HUDEP-2 (cell line): ENCODE measurements around the gene CRYAB.

Experiments
- DNase-seq, 76 experiments: peaks; one replicate each; lab custom pipeline; 2025; ENCODE audit not compliant: unreplicated experiment in 76 of 76; lab: John Stamatoyannopoulos, UW

Gene CRYAB, protein sequence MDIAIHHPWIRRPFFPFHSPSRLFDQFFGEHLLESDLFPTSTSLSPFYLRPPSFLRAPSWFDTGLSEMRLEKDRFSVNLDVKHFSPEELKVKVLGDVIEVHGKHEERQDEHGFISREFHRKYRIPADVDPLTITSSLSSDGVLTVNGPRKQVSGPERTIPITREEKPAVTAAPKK

DNA sequence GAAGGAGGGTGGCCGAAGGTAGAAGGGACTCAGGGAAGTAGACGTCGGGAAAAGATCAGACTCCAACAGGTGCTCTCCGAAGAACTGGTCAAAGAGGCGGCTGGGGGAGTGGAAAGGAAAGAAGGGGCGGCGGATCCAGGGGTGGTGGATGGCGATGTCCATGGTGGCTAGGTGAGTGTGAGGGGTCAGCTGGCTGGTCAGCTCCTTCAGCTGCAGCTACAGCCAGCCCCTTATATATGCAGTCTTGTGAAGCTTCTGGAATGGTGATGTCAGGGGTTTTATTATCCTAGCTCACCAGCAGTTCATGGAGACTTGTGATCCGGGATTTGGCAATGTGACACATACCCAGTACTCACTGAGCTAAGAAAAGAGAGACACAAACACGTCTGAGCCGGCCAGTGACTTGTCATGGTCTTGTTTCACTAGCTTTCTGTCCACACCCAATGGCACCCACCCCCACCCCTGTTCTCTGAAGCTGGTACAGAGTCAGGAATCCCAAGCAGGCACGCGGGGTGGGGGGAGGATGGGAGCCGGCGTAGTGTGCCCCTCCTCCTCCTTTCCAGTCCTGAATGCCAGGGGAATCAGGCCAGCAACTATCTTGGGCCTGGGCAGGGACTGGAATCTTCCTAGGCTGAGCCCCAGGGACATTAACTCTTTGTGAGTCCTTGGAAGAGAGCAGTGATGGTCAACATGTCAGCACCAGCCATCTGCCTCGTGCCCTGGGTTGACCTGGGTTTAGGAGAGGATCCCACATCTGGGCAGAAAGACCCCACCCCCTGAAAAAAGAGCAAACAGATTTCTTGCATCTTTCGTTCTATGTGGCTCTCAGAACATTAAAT is at the start of gene CRYAB:
CRYAB (minus strand) TSS at position 208 of the 839 bp plus-strand sequence; CDS start at position 162, 46 bp downstream.
- no peak for DNase-seq

DNA sequence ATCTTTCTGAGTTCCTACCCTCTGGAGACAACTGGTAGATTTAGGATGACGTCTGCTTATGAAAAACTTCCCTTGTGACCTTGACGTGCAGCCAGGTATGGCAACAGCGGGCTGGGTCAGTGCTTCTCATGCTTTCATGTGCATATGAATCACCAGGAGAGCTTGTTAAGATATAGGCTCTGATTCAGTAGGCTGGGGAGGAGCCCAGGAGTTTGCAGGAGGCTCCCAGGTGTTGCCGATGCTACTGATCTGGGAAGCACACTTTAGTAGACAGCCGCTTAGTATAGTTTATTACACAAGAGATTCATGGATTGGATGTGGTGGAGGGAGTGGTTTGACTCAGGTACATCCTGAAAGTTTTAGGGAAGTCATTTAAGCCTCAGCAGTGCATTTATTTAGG is 49.3 kb upstream of the CRYAB start:
- DNase-seq, result no peak

DNA sequence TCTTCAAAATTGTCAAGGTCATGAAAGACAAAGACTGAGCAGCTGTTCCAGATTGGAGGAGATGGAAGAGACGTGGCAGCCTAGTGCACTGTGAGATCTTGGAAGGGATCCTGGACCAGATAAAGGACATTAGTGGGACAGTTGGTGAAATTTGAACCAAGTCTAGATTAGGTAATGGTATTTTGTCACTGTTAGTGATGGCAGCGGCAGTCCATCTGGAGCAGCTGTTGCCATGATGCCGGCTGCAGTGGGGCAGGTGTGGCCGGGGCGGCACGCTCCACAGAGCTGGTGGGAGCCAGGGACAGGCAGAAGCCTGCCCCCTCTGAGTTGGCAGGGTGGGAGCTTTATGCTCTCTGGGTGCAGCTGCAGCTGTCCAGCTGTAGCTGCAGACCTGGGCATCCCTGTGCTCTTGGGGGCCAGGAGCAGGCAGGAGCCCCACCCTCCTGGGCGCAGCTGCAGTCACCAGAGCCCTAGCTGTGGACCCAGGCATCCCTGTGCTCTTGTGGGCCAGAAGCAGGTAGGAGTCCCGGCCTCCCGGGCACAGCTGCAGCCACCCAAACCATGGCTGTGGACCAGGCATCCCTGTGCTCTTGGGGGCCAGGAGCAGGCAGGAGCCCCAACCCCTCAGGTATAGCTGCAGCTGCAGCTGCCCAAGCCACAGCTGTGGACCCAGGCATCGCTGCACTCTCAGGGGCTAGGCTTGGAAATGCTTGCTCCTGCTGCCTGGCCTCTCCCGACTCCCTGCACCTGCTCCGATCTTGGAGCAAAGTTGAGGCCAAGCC is 46.3 kb upstream of the CRYAB start:
- DNase-seq, result no peak

DNA sequence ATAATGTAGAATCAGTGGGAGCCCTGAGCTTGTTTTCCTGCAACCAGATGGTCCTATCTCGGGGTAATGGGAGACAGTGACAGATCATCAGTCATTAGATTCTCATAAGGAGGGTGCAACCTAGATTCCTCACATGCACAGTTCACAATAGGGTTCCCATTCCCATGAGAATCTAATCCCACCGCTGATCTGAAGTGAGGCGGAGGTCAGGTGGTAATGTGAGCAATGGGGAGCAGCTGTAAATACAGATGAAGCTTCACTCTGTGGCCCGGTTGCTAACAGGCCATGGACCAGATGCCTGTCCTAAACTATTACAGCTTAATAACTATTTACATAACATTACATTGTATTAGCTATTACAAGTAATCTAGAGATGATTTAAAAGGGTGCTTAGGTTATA is 42.6 kb upstream of the CRYAB start:
- DNase-seq, result no peak

DNA sequence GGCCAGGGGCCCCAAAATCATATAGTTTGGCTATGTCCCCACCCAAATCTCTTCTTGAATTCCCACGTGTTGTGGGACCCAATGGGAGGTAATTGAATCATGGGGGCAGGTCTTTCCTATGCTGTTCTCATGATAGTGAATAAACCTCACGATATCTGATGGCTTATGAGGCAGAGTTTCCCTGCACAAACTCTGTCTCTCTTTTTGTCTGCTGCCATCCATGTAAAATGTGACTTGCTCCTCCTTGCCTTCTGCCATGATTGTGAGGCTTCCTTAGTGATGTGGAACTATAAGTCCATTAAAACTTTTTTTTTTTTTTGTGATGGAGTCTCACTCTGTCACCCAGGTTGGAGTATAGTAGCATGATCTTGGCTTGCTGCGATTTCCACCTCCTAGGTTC is 40.0 kb upstream of the CRYAB start:
- no peak for DNase-seq

DNA sequence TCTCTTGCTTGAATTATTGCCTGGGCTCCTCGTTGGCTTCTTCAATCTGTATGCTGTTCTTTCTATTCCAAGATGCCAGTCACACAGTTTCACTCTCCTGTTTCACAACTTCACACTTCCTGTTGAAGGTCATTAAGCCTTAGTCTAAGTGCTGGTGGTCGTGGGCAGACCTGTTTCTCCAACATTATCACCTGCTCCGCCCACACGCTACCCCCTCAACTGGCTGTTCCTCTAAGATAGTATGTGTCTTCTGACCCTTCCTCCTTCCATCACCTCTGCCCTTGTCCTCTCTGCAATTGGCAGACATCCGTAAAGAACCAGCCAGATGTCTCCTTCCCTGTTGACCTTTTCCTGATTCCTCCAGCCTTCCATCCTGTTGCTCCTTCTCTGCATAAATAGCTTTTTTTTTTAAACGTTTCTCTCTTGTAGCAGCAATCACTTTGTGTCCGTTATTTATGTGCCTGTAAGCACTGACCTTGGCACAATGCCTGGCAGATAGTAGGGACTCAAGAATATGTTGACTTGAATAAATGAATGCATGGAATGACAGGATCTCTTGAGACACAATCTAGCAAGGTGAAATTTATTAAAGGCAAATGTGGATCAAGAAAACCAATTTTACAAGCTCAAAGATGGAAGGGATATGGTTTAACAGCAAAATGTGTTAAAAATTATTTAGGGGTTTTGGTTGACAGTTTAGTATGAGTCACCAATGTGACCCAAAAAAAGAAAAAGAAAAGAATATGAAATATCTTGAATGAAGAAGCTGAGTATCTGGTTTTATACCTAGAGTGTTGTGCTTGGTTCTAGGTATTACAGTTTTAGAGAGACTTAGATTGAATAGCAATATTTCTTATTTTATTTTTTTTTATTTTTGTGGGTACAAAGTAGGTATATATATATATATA is 38.2 kb upstream of the CRYAB start:
- peak in 1 of 76 experiments; percentile 7 for DNase-seq

DNA sequence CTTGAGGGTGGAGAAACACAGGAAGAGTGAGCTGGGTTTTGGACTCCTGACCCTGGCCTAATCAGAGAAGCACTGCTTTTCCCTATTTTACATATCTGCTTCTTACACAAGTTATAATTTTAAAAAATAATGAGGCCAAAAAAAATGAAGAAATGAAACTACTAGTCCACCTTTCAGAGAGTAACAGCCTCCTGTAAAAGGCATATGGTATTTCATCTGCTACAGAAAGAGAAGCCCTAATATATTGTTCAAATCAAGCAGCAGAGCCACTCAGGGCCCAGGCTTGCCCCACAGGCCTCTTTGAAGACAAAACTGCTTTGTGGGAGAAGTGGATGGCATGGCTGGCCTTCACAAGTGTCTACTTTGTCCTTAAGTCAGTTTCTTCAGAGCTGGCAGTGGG is 35.6 kb upstream of the CRYAB start:
- no peak for DNase-seq

DNA sequence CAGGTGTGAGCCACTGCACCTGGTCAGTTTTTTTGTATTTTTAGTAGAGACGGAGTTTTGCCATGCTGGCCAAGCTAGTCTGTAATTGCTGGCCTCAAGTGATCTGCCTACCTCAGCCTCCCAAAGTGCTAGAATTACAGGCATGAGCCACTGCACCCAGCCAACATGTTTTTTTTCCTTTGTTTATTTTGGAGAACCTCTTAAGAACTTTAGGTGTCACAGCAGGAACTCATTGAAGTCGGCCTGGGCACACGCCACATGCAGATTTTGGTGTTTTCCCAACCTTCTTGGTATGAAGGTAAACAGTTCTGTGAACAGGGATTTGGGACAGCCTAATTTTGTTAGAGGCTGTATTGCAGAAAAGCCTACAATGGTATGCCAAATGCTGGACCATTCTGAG is 34.9 kb upstream of the CRYAB start:
- DNase-seq, result no peak

DNA sequence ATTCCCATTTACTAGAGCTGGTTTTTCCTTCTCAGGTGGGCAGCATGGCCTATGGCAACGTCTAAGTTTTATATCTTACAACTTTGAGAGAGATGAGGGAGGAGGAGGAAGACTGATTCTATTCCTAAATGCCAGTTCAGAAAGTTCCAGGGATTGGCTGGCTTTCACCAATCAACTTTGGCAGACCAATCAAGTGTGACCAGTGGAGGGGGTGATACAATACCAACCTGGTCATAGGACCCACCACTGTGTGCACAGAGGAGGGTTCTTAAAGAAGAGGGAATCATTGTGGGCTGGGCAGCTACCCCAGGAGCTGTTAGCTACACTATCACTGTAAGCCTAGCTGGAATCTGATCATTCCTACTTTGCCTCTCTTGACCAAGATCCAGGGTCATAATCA is 33.6 kb upstream of the CRYAB start:
- DNase-seq, result no peak

DNA sequence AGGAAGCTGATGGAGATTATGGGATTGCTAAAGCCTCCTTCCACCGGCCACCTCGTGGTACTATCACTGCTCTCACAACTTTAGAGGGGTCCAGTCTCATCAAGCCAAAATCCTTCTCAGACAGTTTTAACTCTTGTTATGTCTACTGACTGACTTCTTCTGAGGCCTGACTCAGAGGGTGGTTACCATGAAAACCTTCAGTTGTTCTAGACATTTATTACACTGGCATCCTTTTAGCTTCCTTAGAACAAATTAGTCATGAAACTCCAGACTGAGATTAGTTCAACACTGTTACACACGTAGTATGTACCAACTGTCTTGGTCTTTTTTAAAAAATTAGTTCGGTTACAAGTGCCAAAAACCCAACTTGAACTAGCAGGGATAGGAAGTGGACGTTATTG is 33.1 kb upstream of the CRYAB start:
- no peak for DNase-seq

DNA sequence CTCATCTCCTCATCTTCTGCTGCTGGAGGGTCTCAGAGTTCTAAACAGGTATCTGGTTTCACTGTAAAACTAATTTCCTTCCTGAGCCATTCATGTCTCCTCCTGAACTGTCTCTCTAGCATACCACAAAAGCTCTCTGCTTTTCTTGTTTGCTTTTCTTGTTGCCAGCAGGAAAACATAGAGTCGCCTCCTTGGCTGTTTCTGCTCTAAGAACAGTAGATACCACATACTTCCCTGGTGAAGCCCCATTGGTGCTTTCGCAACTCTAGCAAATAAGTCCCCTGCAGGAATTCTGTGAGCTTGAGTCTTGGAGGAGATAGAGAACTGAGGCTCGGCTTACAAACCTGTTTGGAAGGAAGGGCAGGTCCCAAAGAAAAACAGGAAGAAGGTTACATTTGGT is 32.6 kb upstream of the CRYAB start:
- no peak for DNase-seq

DNA sequence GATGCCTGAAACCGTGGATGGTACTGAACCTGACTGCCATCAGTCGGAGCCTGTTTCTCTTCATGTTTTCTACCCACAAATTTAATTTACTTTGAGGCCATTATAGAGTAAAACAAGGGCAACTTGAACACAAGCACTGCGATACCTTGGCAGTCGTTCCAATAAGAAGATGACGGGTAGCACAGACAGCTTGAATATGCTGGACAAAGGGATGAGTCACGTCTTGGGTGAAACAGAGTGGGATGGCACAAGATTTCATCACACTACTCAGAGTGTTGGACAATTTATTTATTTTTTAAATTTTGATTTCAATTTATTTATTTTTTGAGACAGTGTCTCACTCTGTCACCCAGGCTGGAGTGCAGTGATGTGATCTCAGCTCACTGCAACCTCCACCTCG is 31.3 kb upstream of the CRYAB start:
- DNase-seq, result no peak

DNA sequence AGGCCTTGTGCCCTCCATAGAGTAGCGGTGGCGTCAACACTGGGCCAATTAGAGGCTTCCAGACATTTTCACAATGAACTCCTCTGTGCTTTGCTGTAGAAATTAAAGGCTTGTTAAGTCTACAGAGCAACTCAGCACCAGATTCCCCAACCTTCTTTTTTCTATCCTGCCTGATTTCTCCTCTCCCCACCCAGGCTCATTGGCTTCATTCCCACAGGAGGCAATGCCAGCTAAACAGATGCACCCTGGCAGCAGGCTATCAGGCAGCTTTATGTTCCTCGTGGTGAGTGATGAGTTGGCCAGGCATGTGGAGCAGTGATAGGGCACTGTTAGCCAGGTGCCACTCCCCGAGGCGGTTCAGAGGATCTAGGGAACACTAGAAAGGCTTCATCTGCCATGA is 30.4 kb upstream of the CRYAB start:
- peak in 68 of 76 experiments; percentile 10 to 81 (median 52) for DNase-seq

DNA sequence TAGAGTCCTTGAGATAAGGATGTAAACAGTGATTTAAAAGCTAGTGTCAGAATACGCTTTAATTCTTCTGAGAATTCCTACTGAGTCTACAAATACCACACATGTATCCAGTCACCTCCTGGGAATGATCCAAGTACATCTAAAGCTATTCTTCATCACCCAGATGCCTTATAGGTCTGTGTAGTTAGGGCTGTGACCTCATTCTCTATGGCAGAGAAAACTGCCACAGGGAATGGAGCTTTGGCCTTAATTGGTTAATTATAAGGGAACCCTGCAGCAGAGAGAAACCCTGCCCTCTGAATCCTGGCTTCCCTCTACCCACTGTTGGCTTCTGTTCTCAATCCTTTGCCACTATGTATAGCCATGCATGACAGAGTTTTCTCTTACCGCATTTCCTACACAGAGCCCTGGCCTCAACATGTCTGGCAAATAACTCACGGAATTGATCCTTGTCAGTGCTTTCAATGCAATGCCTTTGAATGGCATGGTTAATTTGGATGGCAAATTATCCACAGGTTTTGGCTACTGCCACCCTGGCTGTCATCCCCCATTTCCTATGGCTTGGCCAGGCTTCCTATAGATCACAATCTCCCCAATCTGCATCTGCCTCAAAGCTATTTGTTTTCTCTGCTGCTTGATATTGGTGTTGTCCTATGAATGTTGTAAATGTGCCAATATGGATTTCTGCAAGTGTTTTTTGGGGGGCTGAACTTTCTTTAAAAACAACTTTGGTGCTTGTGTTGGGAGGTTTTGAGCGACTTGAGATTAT is 28.4 kb upstream of the CRYAB start:
- DNase-seq, result no peak

DNA sequence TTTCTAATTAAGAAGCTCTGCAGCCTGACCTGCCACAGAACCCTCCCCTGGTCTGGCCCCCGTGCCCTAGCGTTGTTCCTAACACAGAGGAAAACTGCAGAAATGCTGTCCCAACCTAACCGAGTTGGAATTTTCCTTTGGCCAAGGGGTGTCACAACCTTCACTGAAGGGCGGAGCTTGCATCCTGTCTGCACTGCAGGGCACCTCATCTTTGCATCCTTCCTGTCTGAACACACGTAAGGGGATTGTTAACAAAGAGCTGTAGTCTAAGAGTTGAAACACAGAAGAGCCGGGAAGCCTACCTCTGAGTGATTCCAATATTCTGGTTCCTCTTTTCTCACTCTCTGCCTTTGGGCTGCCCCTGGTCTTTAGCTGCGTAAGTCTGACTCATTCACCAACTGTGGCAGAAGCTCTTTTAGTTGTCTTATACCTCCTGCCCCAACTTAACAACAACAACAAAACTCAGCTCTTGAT is 27.2 kb upstream of the CRYAB start:
- DNase-seq, result peak in 10 of 76 experiments; percentile 11 to 32 (median 20)

DNA sequence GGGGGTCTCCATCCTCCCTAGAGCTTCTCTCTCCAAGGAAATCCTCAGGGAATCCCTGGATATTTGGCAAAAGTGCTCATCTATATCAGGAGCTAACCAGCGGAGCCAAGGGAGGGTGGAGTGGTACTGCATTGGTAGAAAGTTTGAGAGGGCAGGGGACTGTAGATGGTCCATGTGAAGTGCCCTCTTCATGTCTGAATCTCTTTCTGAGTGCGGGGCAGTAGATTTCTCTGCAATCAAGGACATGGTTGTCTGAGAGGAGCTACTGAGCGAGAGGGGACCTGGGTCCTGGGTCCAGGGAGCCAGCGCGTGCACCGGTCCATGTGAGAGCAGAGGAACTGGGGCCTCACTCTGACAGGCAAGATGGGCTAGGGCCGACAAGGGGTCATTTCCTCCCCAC is 26.3 kb upstream of the CRYAB start:
- DNase-seq, result no peak

DNA sequence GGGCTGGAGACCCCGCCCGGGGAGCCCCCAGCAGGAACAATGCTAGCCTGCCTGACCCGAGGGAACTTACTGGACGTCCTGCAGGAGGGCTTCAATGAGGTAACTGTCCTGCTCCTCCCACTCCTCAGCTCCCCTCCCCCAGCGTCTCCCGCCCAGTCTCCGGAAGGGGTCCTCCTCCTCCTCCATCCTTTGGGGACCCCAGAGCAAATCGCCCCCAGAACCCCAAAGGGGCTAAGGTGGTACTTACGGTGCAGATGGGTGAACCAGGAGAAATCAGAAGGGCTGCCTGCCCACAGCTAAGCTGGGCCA is 25.8 kb upstream of the CRYAB start:
- peak in 4 of 76 experiments; percentile 34 to 71 (median 42) for DNase-seq

DNA sequence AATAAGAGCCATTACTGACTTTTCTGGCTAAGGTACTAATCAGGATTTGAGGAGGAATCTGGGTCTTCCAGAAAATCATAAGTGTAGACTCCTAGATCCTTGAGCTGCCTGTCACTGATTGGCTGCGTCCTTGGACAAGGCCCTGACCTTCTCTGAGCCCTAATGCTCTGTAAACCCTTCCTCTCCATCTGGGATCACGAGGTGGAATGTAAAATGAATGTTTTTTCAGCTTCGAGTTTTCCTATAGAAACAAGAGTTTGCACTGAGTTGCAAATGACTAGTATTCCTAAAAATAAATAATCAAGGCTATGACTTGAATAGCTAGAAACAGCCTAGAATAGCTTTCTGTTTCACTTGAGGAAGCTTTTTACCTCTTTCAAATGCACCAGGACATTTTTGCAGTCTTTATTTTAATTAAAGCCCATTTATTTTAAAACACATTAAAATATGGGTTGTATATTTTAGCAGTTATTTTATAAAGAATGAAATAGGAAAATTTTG is 24.5 kb upstream of the CRYAB start:
- DNase-seq, result no peak

DNA sequence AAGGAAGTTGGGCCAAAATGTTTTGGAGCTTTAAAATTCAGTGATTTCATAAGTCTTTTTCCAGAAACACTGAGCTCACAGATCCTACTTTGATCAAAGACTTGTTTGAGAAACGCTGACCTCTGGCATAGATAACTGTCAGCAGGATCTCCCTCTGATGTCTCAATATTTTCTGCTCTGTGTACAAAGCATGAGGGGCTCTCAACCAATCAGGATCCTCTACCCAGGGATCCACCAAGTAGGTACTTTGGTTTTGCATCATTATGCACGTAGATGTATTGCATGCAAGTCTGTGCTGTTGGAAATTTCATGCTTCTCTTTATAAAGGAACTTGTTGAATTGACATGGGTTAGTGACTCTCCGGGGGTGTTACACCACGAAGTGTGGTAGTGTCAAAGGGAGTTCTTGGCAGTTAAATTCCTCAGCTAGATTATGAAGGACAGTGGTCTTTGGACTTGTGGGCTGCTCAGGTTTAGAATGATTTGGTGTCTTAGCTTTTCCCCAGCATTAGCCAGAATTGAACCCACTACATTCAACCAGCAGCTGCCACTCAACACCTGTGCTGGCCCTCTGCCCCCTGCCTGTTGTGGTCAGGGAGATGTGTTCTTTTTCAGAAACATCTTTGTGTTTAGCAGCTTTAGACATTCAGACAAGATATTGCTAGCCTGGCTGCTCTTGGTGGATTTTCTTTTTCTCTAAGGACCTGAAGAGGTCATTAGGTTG is 23.9 kb upstream of the CRYAB start:
- no peak for DNase-seq
